Uterus (tissue), 4 donors: ENCODE data around the gene RRAS2. TPM values are rescaled to one million over a fixed set of nuclear protein-coding genes. Genes with fewer than 3 reads are reported as not detected.
A peak's percentile ranks its signal among the peaks of the same experiment; 100 is the strongest.

Experiments used
- DNase-seq, 2 donors: peaks; one replicate each; pipeline ENCODE4 v3.0.0-alpha.2; 2019 to 2020
- H3K27ac ChIP-seq, 2 donors: fragments of 200-600 bp; sonication (generic); 1 replicate in 1 of 2; 2 replicates in 1 of 2; pipeline ENCODE4 v1.5.1; 2016 to 2018
- H3K27me3 ChIP-seq, 2 donors: fragments of 200-600 bp; sonication (generic); one replicate each; pipeline ENCODE4 v1.5.1; 2018 to 2019; ENCODE audit warnings: control low read depth in 1 of 2
- H3K36me3 ChIP-seq, 2 donors: fragments of 200-600 bp; sonication (generic); one replicate each; pipeline ENCODE4 v1.5.1; 2019; ENCODE audit warnings: control low read depth in 1 of 2
- H3K4me1 ChIP-seq, 2 donors: fragments of 200-600 bp; sonication (generic); one replicate each; pipeline ENCODE4 v1.5.1; 2018 to 2019; ENCODE audit warnings: control low read depth in 1 of 2
- H3K4me3 ChIP-seq, 2 donors: fragments of 200-600 bp; sonication (generic); 1 replicate in 1 of 2; 2 replicates in 1 of 2; pipeline ENCODE4 v1.5.1; 2018 to 2019; ENCODE audit warnings: mild to moderate bottlenecking in 1 of 2
- H3K9me3 ChIP-seq, 2 donors: fragments of 200-600 bp; sonication (generic); one replicate each; pipeline ENCODE4 v1.5.1; 2019; ENCODE audit warnings: control low read depth in 1 of 2
- CTCF ChIP-seq, 4 experiments: fragments of 200-600 bp in 2 of 4; fragments of 450-650 bp in 2 of 4; sonication (generic) in 2 of 4; IDR thresholded peaks; one replicate each; pipeline ENCODE4 v1.5.1; 2016 to 2019; ENCODE audit warnings: antibody characterized with exemption in 4 of 4, mild to moderate bottlenecking in 2 of 4, moderate library complexity in 1 of 4
- POLR2A ChIP-seq, 2 donors: fragments of 450-650 bp; IDR thresholded peaks; one replicate each; pipeline ENCODE4 v1.6.1; 2016; ENCODE audit warnings: antibody characterized with exemption in 2 of 2, mild to moderate bottlenecking in 1 of 2, moderate library complexity in 1 of 2
- intact Hi-C: fragments of 100-400 bp; cut with DNase I; formaldehyde crosslinking; loops from one replicate; pipeline ENCODE4 v1.15.1; 2023; ENCODE audit warnings: low total_unique reads
- total RNA-seq, 4 donors: library from RNA; depleted of rRNA in 3 of 4; stranded (reverse); fragments of >200 nt in 3 of 4; gene quantifications; one replicate each; pipeline versions ENCODE4 v1.1.0 to v1.2.4, GENCODE V29; 2014 to 2023
- donor health status: DM: yes; HTN: yes; CAD: no.

The RRAS2 gene
- total RNA-seq, 4 donors from 2014 or later = 18.7 to 43.6 (median 36.8) TPM

- intact Hi-C loops = no loop called here
- Histone ChIP-seq H3K9me3 (no peaks in the 10 kb centered on the region), H3K4me1 (no peaks in the 10 kb centered on the region), H3K36me3 (no peaks in the 10 kb centered on the region), H3K4me3 (no peak overlapping the region), H3K27me3 (no peaks in the 10 kb centered on the region), H3K27ac (no peak overlapping the region)
- DNase-seq = no peak
- TF ChIP-seq POLR2A (IDR thresholded peaks at IDR 0.05) (no peak), CTCF (IDR thresholded peaks at IDR 0.05) (no peak)
Measured at GRCh38 chr11:14386081-14386480, 27.1 kb upstream of the RRAS2 start.

GRCh38 chr11:14384338-14384737 is 25.4 kb upstream of the RRAS2 start:
- Histone ChIP-seq H3K36me3 (no peaks in the 10 kb centered on the region), H3K27me3 (no peaks in the 10 kb centered on the region), H3K9me3 (no peaks in the 10 kb centered on the region), H3K27ac (no peak overlapping the region), H3K4me1 (no peaks in the 10 kb centered on the region), H3K4me3 (no peak overlapping the region)
- intact Hi-C loops = no loop called here
- DNase-seq = no peak
- no peak for TF ChIP-seq CTCF (IDR thresholded peaks at IDR 0.05)
- TF ChIP-seq POLR2A (IDR thresholded peaks at IDR 0.05) = no peak

GRCh38 chr11:14381968-14382367 is 23.0 kb upstream of the RRAS2 start:
- TF ChIP-seq CTCF (IDR thresholded peaks at IDR 0.05) (no peak), POLR2A (IDR thresholded peaks at IDR 0.05) (no peak)
- Histone ChIP-seq H3K27me3 (no peaks in the 10 kb centered on the region), H3K9me3 (no peaks in the 10 kb centered on the region), H3K4me3 (no peak overlapping the region), H3K27ac (no peak overlapping the region), H3K4me1 (no peaks in the 10 kb centered on the region), H3K36me3 (no peaks in the 10 kb centered on the region)
- intact Hi-C loops = no loop called here
- DNase-seq = no peak

- TF ChIP-seq POLR2A (IDR thresholded peaks at IDR 0.05) = no peak
- no peak for TF ChIP-seq CTCF (IDR thresholded peaks at IDR 0.05)
- peak; percentile 49 to 71 for DNase-seq
- Histone ChIP-seq H3K9me3 (no peaks in the 10 kb centered on the region), H3K4me1 (no peaks in the 10 kb centered on the region), H3K27me3 (no peaks in the 10 kb centered on the region), H3K36me3 (no peaks in the 10 kb centered on the region), H3K4me3 (peak overlapping the region; percentile 39 to 48), H3K27ac (peak overlapping the region in 1 of 2 donors; percentile 66)
- intact Hi-C loops = no loop called here
Measured at GRCh38 chr11:14380947-14381561, 22.1 kb upstream of the RRAS2 start.

- TF ChIP-seq CTCF (IDR thresholded peaks at IDR 0.05) (no peak), POLR2A (IDR thresholded peaks at IDR 0.05) (no peak)
- peak overlapping the region; percentile 39 to 48 for H3K4me3 ChIP-seq
- H3K4me1 ChIP-seq = no peaks in the 10 kb centered on the region
- H3K27me3 ChIP-seq = no peaks in the 10 kb centered on the region
- DNase-seq = no peak
- H3K36me3 ChIP-seq = no peaks in the 10 kb centered on the region
- peak overlapping the region in 1 of 2 donors; percentile 66 for H3K27ac ChIP-seq
- intact Hi-C loops = no loop called here
- no peaks in the 10 kb centered on the region for H3K9me3 ChIP-seq
Measured at GRCh38 chr11:14380125-14380936, 21.3 kb upstream of the RRAS2 start.
